ENCODE measurements around the gene TRABD. TPM values are rescaled to one million over a fixed set of nuclear protein-coding genes. Genes with fewer than 3 reads are reported as not detected.
A peak's percentile ranks its signal among the peaks of the same experiment; 100 is the strongest.
"Not testable (repeated sequence)": the region's sequence is repeated elsewhere in the genome, so short reads cannot be mapped to it uniquely, and the experiment has no call there.

The TRABD gene
- total RNA-seq, 2 experiments from 2014 or later: 77.8 to 79.4 TPM

- Mint-ChIP-seq H3K9me3 (no peaks in the 10 kb centered on the region), H3K4me1 (no peaks in the 10 kb centered on the region), H3K4me3 (no peak overlapping the region), H3K27me3 (peaks cover 43% of the 10 kb centered on the region), H3K36me3 (no peaks in the 10 kb centered on the region), H3K27ac (no peak overlapping the region)
- DNase-seq: no peak
Observed at GRCh38 chr22:50167689-50168489, 17.8 kb upstream of the TRABD start.

DNA sequence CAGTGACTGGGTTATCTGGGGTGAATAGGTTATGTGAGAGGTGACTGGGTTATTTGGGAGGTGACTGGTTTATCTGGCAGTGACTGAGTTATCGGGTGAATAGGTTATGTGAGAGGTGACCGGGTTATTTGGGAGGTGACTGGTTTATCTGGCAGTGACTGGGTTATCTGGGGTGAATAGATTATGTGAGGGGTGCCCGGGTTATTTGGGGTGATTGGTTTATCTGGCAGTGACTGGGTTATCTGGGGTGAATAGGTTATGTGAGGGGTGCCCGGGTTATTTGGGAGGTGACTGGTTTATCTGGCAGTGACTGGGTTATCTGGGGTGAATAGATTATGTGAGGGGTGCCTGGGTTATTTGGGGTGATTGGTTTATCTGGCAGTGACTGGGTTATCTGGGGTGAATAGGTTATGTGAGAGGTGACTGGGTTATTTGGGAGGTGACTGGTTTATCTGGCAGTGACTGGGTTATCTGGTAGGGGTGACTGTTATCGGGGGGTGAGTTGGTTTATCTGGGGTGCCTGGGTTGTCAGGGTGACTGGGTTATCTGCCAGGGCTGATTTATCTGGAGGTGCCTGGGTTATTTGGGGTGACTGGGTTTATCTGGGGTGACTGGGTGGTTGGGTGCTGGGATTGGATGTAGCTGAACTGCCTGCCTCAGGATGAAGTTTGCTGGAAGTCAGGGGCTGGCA lies 17.1 kb upstream of the TRABD start:
- H3K4me3 Mint-ChIP-seq: peak overlapping the region; percentile 66
- peaks cover 46% of the 10 kb centered on the region for H3K27me3 Mint-ChIP-seq
- not testable (repeated sequence) for DNase-seq, H3K36me3 Mint-ChIP-seq, H3K9me3 Mint-ChIP-seq, H3K4me1 Mint-ChIP-seq, H3K27ac Mint-ChIP-seq

DNA sequence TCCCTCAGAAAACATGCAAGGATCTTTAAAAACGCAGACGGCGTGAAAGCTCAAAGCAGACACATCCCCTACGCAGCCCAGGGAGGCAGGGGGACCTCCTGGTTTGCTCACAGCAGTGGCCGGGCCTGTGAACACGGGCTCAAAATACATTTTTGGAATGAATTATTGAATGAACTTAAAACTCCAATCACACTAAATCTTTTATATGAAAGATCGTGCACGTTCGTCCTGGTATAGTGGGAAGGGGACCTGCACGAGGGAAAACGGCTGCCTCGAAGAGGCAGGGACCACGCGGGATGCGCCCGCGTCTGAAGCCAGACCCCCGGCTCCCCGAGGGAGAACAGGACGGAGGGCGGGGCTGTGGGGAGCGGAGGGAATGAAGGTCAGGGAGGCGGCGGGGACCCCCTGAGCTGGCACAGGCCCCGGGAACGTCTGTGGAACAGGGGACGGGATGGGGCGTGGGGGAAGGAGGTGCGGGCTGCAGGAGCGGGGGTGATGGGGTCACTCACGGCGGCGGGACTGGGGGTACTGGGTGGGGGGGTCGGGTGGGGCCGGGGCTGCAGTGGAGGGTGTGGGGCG lies 16.4 kb upstream of the TRABD start:
- no peaks in the 10 kb centered on the region for H3K4me1 Mint-ChIP-seq
- peaks cover 46% of the 10 kb centered on the region for H3K27me3 Mint-ChIP-seq
- no peak overlapping the region for H3K27ac Mint-ChIP-seq
- DNase-seq: no peak
- no peaks in the 10 kb centered on the region for H3K36me3 Mint-ChIP-seq
- H3K4me3 Mint-ChIP-seq: peak overlapping the region; percentile 66
- no peaks in the 10 kb centered on the region for H3K9me3 Mint-ChIP-seq

DNA sequence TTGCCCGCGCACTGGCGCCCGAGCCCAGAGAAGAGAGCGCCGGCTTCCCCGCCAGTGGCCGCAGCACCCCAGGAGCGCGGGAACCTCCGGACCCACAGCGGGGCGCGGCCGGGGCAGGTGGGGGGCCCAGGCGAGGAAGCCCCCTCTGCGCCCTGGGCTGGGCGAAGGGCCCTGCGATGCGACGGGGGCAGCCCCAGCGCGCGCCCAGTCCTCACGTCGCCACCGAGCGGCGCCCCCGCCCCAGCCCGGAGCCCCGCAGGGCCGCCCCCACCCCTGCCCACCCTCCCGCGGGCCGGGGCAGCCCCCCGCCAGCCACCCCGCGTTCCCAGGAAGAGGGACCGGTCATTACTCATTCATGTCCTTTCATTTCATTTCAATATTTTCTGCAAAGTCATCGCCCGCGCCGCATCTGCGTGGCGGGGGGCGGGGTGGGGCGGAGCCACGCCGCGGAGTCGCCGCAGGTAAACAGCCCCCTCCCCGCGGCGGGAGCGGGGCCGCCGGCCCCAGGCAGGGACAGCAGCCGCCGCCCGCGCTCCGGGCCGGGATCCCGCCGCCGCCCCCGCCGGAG lies 15.9 kb upstream of the TRABD start:
- no peaks in the 10 kb centered on the region for H3K4me1 Mint-ChIP-seq
- DNase-seq: peak; percentile 61
- peak overlapping the region; percentile 45 for H3K4me3 Mint-ChIP-seq
- H3K27me3 Mint-ChIP-seq: peaks cover 46% of the 10 kb centered on the region
- H3K36me3 Mint-ChIP-seq: no peaks in the 10 kb centered on the region
- H3K27ac Mint-ChIP-seq: no peak overlapping the region
- H3K9me3 Mint-ChIP-seq: no peaks in the 10 kb centered on the region

DNA sequence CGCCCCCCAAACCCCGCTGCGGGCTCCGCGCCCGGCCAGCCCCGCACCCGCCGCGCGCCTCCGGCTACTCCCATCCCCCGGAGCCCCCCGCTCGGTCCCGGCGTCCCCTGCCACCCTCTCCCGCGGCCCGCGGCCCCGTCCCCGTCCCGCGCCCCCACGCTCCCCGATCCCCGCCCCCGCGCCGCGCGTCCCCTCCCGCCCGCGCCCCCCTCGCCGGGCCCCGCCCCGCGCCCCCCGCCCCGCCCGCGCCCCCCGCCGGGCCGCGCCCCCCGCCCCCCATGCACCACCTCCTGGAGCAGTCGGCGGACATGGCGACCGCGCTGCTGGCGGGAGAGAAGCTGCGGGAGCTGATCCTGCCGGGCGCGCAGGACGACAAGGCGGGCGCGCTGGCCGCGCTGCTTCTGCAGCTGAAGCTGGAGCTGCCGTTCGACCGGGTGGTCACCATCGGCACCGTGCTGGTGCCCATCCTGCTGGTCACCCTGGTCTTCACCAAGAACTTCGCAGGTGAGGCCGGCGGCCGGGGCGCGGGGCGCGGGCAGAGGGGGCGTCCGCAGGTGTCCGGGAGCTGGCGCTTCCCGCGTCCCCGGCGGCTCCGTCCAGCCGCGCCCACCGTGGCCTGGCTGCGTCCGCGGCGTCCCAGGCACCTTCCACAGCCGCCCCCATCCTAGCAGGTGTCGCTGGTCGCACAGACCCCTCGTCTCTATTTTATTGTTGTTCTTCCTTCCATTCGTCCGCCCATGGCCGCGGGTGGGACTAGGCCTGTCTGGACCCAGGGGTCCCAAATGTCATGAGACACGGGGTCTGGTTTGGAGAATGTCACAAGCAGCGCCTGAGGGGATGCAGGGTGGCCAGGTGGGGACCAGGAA lies 15.0 kb upstream of the TRABD start, which contains the start of gene PANX2:
PANX2 (plus strand) TSS at position 279 of the 866 bp plus-strand sequence; CDS start at position 279, 0 bp downstream.
- Mint-ChIP-seq H3K27ac (peak within 1 kb of the TSS; percentile 5), H3K9me3 (no peaks in the 10 kb centered on the region), H3K4me3 (peak within 1 kb of the TSS; percentile 77), H3K4me1 (no peaks in the 10 kb centered on the region), H3K36me3 (no peaks in the 10 kb centered on the region), H3K27me3 (peaks cover 46% of the 10 kb centered on the region)
- DNase-seq: no peak

GRCh38 chr22:50171319-50171964 lies 14.3 kb upstream of the TRABD start:
- no peak for DNase-seq
- H3K36me3 Mint-ChIP-seq: no peaks in the 10 kb centered on the region
- H3K4me1 Mint-ChIP-seq: no peaks in the 10 kb centered on the region
- H3K9me3 Mint-ChIP-seq: no peaks in the 10 kb centered on the region
- peaks cover 46% of the 10 kb centered on the region for H3K27me3 Mint-ChIP-seq
- H3K4me3 Mint-ChIP-seq: peak overlapping the region; percentile 77
- H3K27ac Mint-ChIP-seq: peak overlapping the region; percentile 5

DNA sequence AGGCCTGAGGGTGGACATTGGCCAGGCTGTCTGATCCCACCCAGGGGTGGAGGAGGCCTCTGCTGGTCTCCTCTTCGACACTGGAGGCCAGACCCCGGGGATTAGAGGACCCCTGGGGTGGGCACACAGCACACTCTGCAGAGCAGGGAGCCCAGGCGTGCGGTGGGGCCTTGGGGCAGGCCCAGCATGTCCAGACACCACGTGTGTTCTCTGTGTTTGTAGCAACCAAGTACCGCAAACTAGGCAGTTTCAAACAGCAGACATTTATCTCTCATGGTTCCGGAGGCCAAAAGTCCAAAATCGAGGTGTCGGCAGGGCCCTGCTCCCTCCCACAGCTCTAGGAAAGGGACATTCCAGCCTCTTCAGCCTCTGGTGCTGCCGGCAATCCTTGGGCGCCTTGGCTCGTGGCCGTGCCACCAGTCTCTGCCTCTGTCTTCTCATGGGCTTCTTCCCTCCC lies 13.7 kb upstream of the TRABD start:
- Mint-ChIP-seq H3K27ac (no peak overlapping the region), H3K27me3 (peaks cover 44% of the 10 kb centered on the region), H3K9me3 (no peaks in the 10 kb centered on the region), H3K4me1 (no peaks in the 10 kb centered on the region), H3K4me3 (no peak overlapping the region), H3K36me3 (no peaks in the 10 kb centered on the region)
- DNase-seq: no peak

DNA sequence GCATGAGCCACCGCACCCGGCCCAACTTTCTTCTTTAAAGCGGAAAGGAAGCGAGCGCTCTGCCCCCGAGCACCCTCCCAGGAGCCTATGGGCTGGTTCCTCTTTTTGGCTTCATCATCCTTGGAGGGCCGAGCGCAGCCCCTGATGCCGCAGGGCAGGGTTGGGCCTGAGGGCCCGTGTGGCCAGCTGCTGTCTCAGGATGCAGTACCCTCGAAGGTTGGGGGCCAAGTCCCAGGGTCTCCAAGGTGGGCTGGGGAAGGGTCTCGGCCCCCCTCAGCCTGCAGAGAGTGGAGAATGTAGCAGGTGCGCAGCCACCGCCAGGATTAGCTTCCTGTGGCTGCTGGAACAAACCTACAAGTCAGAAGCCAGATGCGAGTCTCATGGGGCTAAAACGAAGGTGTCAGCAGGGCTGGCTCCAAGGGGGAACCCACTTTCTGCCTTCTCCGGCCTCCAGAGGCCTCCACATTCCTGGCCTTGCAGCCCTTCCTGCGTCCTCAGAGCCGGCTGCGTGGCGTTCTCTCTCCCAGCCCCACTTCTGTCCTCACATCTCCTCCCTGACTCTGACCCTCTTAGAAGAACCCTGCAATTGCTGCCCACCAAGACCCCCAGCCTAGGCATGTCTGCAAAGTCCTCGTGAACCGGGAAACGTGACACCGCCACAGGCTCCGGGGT lies 12.3 kb upstream of the TRABD start:
- no peak for DNase-seq
- no peaks in the 10 kb centered on the region for H3K9me3 Mint-ChIP-seq
- H3K4me1 Mint-ChIP-seq: no peaks in the 10 kb centered on the region
- no peak overlapping the region for H3K27ac Mint-ChIP-seq
- H3K36me3 Mint-ChIP-seq: no peaks in the 10 kb centered on the region
- no peak overlapping the region for H3K4me3 Mint-ChIP-seq
- peaks cover 30% of the 10 kb centered on the region for H3K27me3 Mint-ChIP-seq

- no peak overlapping the region for H3K27ac Mint-ChIP-seq
Observed at GRCh38 chr22:50173983-50174355, 11.7 kb upstream of the TRABD start.

GRCh38 chr22:50174382-50175190 lies 11.1 kb upstream of the TRABD start:
- Mint-ChIP-seq H3K27ac (no peak overlapping the region), H3K9me3 (no peaks in the 10 kb centered on the region), H3K4me3 (no peak overlapping the region), H3K4me1 (no peaks in the 10 kb centered on the region), H3K36me3 (no peaks in the 10 kb centered on the region), H3K27me3 (peaks cover 20% of the 10 kb centered on the region)
- DNase-seq: no peak

More at GRCh38 chr22:50173983-50174355, 11.7 kb upstream of the TRABD start:
- no peak overlapping the region for H3K4me3 Mint-ChIP-seq
- no peak for DNase-seq
- H3K4me1 Mint-ChIP-seq: no peaks in the 10 kb centered on the region
- H3K36me3 Mint-ChIP-seq: no peaks in the 10 kb centered on the region
- H3K9me3 Mint-ChIP-seq: no peaks in the 10 kb centered on the region
- H3K27me3 Mint-ChIP-seq: peaks cover 25% of the 10 kb centered on the region

GRCh38 chr22:50175191-50175461 lies 10.6 kb upstream of the TRABD start:
- DNase-seq: no peak
- no peaks in the 10 kb centered on the region for H3K4me1 Mint-ChIP-seq
- no peak overlapping the region for H3K27ac Mint-ChIP-seq
- no peak overlapping the region for H3K4me3 Mint-ChIP-seq
- H3K27me3 Mint-ChIP-seq: peaks cover 20% of the 10 kb centered on the region
- no peaks in the 10 kb centered on the region for H3K9me3 Mint-ChIP-seq
- H3K36me3 Mint-ChIP-seq: no peaks in the 10 kb centered on the region

DNA sequence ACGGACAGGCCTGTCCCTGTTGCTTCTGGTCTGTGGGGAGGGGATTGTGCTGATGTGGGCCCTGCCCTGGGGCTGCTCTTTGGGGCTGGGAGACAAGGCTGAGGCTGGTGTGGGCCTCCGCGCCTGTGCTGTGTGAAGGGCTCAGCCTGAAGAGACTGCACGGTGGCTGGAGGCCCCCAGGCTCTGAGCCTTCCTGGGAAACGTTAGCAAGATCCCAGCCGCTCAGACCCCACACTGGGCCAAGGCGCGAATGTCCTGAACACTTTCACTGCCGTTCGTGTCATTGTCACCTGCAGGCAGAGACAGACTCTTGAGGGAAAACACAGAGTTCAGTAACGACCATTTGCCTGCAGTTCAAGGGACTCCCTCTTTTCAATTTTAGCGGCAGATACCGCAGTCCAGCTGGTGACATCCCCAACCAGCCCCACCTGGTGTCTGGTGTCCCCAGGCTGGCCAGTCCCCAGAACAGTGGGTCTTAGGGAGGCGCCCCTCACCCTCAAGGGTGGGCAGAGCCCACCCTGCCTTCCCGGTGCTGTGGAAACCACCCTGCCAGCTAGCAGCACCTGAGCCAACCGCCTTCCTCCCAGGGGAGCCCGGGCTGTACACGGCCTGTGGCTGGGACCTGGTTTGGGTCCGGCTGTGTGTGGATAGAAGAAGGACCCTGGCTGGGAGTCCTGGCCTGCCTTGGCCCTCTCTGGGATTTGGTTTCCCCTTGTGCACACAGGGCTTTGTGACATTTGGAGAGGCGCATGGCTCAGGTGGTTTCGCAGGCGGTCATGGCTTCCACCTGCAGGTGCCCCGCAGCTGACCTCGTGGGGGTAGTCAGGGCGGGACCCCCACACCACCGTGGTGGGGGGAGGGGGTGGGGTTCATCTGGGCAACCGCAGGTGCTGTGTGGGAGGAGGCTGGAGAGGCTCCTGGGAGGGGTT lies 9.5 kb upstream of the TRABD start:
- no peaks in the 10 kb centered on the region for H3K4me1 Mint-ChIP-seq
- H3K36me3 Mint-ChIP-seq: no peaks in the 10 kb centered on the region
- no peak for DNase-seq
- peaks cover 16% of the 10 kb centered on the region for H3K27me3 Mint-ChIP-seq
- H3K27ac Mint-ChIP-seq: no peak overlapping the region
- H3K4me3 Mint-ChIP-seq: no peak overlapping the region
- no peaks in the 10 kb centered on the region for H3K9me3 Mint-ChIP-seq

Data from activated naive CD8-positive, alpha-beta T cell treated with anti-CD3 and anti-CD28 coated beads for 36 hours (primary cell).